Sigmoid colon (tissue), 4 donors: ENCODE results near the gene USP46.

ENCODE experiments used
- CTCF ChIP-seq, 4 experiments: fragments of 450-650 bp in 3 of 4; fragments of 200-600 bp in 1 of 4; IDR thresholded peaks; one replicate each; pipeline ENCODE4 v1.5.1; 2016 to 2019; ENCODE audit warnings: antibody characterized with exemption in 4 of 4, mild to moderate bottlenecking in 3 of 4, moderate library complexity in 2 of 4
- EP300 ChIP-seq, 4 donors: sonication (generic); formaldehyde crosslinking; IDR thresholded peaks; one replicate each; pipeline ENCODE4 v1.6.1; 2017; ENCODE audit warnings: antibody characterized with exemption in 4 of 4
- POLR2A ChIP-seq, 2 donors: fragments of 450-650 bp; IDR thresholded peaks; one replicate each; pipeline ENCODE4 v1.6.1; 2016; ENCODE audit warnings: antibody characterized with exemption in 2 of 2, mild to moderate bottlenecking in 2 of 2, moderate library complexity in 2 of 2
- POLR2AphosphoS5 ChIP-seq, 4 donors: sonication (generic); formaldehyde crosslinking; IDR thresholded peaks; one replicate each; pipeline ENCODE4 v1.6.1; 2017; ENCODE audit warnings: antibody characterized with exemption in 4 of 4

GRCh38 chr4:52685316-52685715 lies 26.2 kb upstream of the USP46 start:
- TF ChIP-seq POLR2AphosphoS5 (IDR thresholded peaks at IDR 0.05), result no peak
- TF ChIP-seq POLR2A (IDR thresholded peaks at IDR 0.05), result no peak
- no peak for TF ChIP-seq EP300 (IDR thresholded peaks at IDR 0.05)
- no peak for TF ChIP-seq CTCF (IDR thresholded peaks at IDR 0.05)
